Activated T-cell treated with anti-CD3 and anti-CD28 coated beads, Interleukin-2, amount 50 U/mL, for 72 hours (primary cell): Measurements from ENCODE around the gene SECISBP2. TPM values are rescaled to one million over a fixed set of nuclear protein-coding genes. Genes with fewer than 3 reads are reported as not detected.
"Not testable (repeated sequence)": the region's sequence is repeated elsewhere in the genome, so short reads cannot be mapped to it uniquely, and the experiment has no call there.

Source experiments
- ATAC-seq, 2 donors: fragments of 150-1000 bp; cut with Tn5 transposase; replicated peaks in 1 of 2; 2 replicates each; pipeline ENCODE4 v1.10.0; 2021; ENCODE audit warnings: moderate library complexity in 2 of 2, mild to moderate bottlenecking in 1 of 2
- DNase-seq, 2 donors: peaks; one replicate each; pipeline ENCODE4 v3.0.0; 2021 to 2022; ENCODE audit warnings: mixed read lengths in 1 of 2
- H3K27ac Mint-ChIP-seq: one replicate; pipeline ENCODE4 v1.8.0; 2022; ENCODE audit warnings: mild to moderate bottlenecking, moderate library complexity, mixed read lengths
- H3K27me3 Mint-ChIP-seq: one replicate; pipeline ENCODE4 v1.8.0; 2022; ENCODE audit warnings: low read depth, mixed read lengths
- H3K36me3 Mint-ChIP-seq, 2 donors: one replicate each; pipeline ENCODE4 v1.8.0; 2022; ENCODE audit warnings: mixed read lengths in 2 of 2, mild to moderate bottlenecking in 1 of 2; ENCODE audit not compliant: insufficient read depth in 2 of 2
- H3K4me1 Mint-ChIP-seq: one replicate; pipeline ENCODE4 v1.8.0; 2022; ENCODE audit warnings: low read depth, mixed read lengths
- H3K4me3 Mint-ChIP-seq, 2 donors: one replicate each; pipeline ENCODE4 v1.8.0; 2022; ENCODE audit warnings: mild to moderate bottlenecking in 2 of 2, mixed read lengths in 2 of 2, moderate library complexity in 2 of 2
- H3K9me3 Mint-ChIP-seq, 2 donors: one replicate each; pipeline ENCODE4 v1.8.0; 2022; ENCODE audit warnings: mixed read lengths in 2 of 2
- total RNA-seq, 2 donors: library from RNA; stranded (reverse); gene quantifications; one replicate each; pipeline ENCODE4 v1.2.3, GENCODE V29; 2022

SECISBP2 gene
- total RNA-seq, 2 donors from 2014 or later: 41.6 to 47.0 TPM

DNA sequence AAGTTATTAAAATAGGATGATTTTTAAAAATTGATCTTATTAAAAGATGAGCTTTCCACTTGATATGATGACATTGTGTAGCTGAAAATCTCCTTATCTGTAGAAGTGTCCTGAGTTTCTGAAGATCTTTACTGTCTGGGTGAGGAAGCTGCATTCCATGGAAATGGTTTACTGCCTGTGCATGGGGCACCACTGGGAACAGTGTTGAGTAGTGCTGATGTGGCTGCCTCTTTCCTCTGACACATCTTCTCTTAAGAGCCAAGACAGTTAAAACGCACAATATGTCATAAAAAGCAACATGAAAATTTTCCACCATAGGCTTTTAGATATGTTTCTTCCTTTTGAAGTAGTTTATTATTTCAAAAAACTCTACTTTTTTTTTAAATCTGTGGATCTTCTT lies 24.6 kb downstream of the SECISBP2 start:
- peaks cover 13 to 68% of the 10 kb centered on the region in 2 donors for H3K36me3 Mint-ChIP-seq
- no peaks in the 10 kb centered on the region for H3K27me3 Mint-ChIP-seq
- H3K4me1 Mint-ChIP-seq: peaks cover 69% of the 10 kb centered on the region
- ATAC-seq (no peak), DNase-seq (no peak)
- no peak overlapping the region for H3K4me3 Mint-ChIP-seq
- no peak overlapping the region for H3K27ac Mint-ChIP-seq
- peaks cover 0 to 3% of the 10 kb centered on the region in 2 donors for H3K9me3 Mint-ChIP-seq

DNA sequence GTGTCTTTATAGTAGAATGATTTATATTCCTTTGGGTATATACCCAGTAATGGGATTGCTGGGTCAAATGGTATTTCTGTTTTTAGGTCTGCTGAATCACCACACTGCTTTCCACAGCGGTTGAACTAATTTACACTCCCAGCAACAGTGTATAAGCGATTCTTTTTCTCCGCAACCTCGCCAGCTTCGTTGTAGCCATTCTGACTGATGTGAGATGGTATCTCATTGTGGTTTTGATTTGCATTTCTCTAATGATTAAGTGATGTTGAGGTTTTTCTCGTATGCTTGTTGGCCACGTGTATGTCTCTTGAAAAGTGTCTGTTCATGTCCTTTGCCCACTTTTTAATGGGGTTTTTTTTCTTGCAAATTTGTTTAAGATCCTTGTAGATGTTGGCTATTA lies 25.5 kb downstream of the SECISBP2 start:
- H3K4me1 Mint-ChIP-seq: peaks cover 62% of the 10 kb centered on the region
- peak in 1 of 2 donors; percentile 26 for ATAC-seq
- H3K27ac Mint-ChIP-seq, H3K4me3 Mint-ChIP-seq, DNase-seq, H3K27me3 Mint-ChIP-seq, H3K9me3 Mint-ChIP-seq: not testable (repeated sequence)
- peaks cover 17 to 65% of the 10 kb centered on the region in 2 donors for H3K36me3 Mint-ChIP-seq

- peaks cover 46% of the 10 kb centered on the region for H3K4me1 Mint-ChIP-seq
- H3K27me3 Mint-ChIP-seq: no peaks in the 10 kb centered on the region
- peaks cover 0 to 3% of the 10 kb centered on the region in 2 donors for H3K9me3 Mint-ChIP-seq
- DNase-seq (no peak), ATAC-seq (peak; percentile 51 to 57)
- peak overlapping the region; percentile 23 for H3K27ac Mint-ChIP-seq
- H3K36me3 Mint-ChIP-seq: peaks cover 19 to 58% of the 10 kb centered on the region in 2 donors
- H3K4me3 Mint-ChIP-seq: no peak overlapping the region
These were observed 27.2 kb downstream of the SECISBP2 start for GRCh38 chr9:89345476-89345875.

GRCh38 chr9:89346696-89347095 lies 28.4 kb downstream of the SECISBP2 start:
- DNase-seq (no peak), ATAC-seq (no peak)
- H3K36me3 Mint-ChIP-seq: peaks cover 20 to 55% of the 10 kb centered on the region in 2 donors
- H3K4me3 Mint-ChIP-seq: no peak overlapping the region
- H3K9me3 Mint-ChIP-seq: peaks cover 0 to 3% of the 10 kb centered on the region in 2 donors
- H3K27ac Mint-ChIP-seq: no peak overlapping the region
- peaks cover 44% of the 10 kb centered on the region for H3K4me1 Mint-ChIP-seq
- H3K27me3 Mint-ChIP-seq: no peaks in the 10 kb centered on the region

DNA sequence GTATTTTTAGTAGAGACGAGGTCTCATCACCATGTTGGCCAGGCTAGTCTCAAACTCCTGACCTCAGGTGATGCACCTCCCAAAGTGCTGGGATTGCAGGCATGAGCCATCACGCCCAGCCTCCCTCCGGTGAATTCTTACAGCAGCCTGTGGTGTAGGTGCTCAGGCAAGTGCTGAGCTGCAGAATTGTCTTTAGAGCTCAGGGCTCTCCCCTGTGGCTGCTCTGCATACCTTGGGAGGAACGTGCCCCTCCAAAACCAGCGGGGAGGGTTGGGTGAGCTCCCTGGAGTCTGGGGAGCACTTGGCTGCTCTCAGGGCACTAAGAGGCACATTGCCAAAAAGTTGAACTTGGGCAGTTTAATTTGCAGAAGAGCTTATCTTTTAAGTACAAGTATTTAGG lies 29.4 kb downstream of the SECISBP2 start:
- Mint-ChIP-seq H3K27me3 (no peaks in the 10 kb centered on the region), H3K9me3 (peaks cover 0 to 3% of the 10 kb centered on the region in 2 donors), H3K27ac (no peak overlapping the region), H3K36me3 (peaks cover 17 to 52% of the 10 kb centered on the region in 2 donors), H3K4me1 (peaks cover 44% of the 10 kb centered on the region), H3K4me3 (no peak overlapping the region)
- DNase-seq: no peak
- ATAC-seq: no peak

GRCh38 chr9:89349607-89350006 lies 31.3 kb downstream of the SECISBP2 start:
- H3K36me3 Mint-ChIP-seq: peaks cover 14 to 45% of the 10 kb centered on the region in 2 donors
- H3K27me3 Mint-ChIP-seq: no peaks in the 10 kb centered on the region
- no peaks in the 10 kb centered on the region for H3K9me3 Mint-ChIP-seq
- ATAC-seq (no peak), DNase-seq (no peak)
- no peak overlapping the region for H3K4me3 Mint-ChIP-seq
- peaks cover 31% of the 10 kb centered on the region for H3K4me1 Mint-ChIP-seq
- H3K27ac Mint-ChIP-seq: no peak overlapping the region

DNA sequence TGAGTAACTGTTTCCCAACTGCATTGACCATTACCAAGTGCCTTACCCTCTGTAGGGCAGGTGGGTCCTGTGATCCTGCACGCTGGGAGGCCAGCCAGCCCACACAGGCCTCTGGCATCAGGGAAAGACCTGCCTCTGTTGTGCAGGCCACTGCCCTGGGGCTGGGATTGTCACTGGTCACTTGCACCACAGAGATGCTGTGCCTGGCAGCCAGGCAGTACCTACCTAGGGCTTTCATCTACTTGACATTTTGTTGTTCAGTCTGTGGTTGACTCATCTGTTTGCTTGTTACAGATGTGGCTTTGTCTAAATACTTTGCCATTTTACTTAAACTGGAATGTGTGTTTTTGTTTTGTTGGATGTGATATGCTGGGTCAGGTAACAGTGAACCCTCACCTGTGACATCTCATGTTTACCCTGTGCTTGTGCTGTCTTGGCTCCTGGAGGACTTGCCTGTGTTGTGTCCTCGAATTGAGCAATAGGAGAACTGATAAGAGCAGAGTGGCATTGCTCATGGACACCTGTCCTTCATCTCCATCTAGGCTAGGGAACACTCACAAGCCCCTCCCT lies 32.8 kb downstream of the SECISBP2 start:
- no peaks in the 10 kb centered on the region for H3K27me3 Mint-ChIP-seq
- H3K4me1 Mint-ChIP-seq: peaks cover 22% of the 10 kb centered on the region
- no peak overlapping the region for H3K4me3 Mint-ChIP-seq
- ATAC-seq (no peak), DNase-seq (no peak)
- H3K9me3 Mint-ChIP-seq: no peaks in the 10 kb centered on the region
- peaks cover 8 to 34% of the 10 kb centered on the region in 2 donors for H3K36me3 Mint-ChIP-seq
- H3K27ac Mint-ChIP-seq: peak overlapping the region; percentile 20

GRCh38 chr9:89351584-89352300 lies 33.4 kb downstream of the SECISBP2 start:
- no peak overlapping the region for H3K4me3 Mint-ChIP-seq
- peaks cover 28% of the 10 kb centered on the region for H3K4me1 Mint-ChIP-seq
- H3K36me3 Mint-ChIP-seq: peaks cover 8 to 29% of the 10 kb centered on the region in 2 donors
- DNase-seq: no peak
- H3K27me3 Mint-ChIP-seq: no peaks in the 10 kb centered on the region
- ATAC-seq: no peak
- H3K27ac Mint-ChIP-seq: peak overlapping the region; percentile 96
- H3K9me3 Mint-ChIP-seq: no peaks in the 10 kb centered on the region

DNA sequence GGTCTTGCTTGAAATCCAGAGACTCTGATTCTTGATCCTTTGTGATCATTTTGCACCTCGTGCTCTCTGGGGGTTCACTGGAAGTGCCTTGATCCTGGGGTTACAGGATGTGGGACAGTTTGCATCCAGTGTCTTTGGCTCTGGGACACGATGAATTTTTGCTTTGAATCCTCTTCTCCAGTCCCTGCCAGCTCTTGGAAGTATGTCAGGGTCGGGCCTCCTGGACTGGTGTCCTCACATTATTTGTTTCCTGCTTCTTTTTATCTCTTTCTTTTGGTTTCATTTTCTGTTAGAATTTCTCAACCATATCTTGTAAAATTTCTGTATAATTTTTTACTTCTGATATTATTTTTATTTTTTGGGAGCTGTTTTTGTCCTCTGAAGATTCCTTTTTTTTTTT lies 34.2 kb downstream of the SECISBP2 start:
- Mint-ChIP-seq H3K4me3 (peak overlapping the region in 1 of 2 donors; percentile 60), H3K9me3 (no peaks in the 10 kb centered on the region), H3K4me1 (peaks cover 32% of the 10 kb centered on the region), H3K27me3 (no peaks in the 10 kb centered on the region), H3K36me3 (peaks cover 8 to 27% of the 10 kb centered on the region in 2 donors), H3K27ac (peak overlapping the region; percentile 96)
- ATAC-seq (no peak), DNase-seq (no peak)

- no peak for DNase-seq
These were observed 34.8 kb downstream of the SECISBP2 start for GRCh38 chr9:89352874-89353649.

GRCh38 chr9:89353989-89354388 lies 35.7 kb downstream of the SECISBP2 start:
- H3K9me3 Mint-ChIP-seq: no peaks in the 10 kb centered on the region
- peaks cover 4 to 28% of the 10 kb centered on the region in 2 donors for H3K36me3 Mint-ChIP-seq
- no peak for DNase-seq
- H3K27ac Mint-ChIP-seq: no peak overlapping the region
- H3K4me1 Mint-ChIP-seq: peaks cover 36% of the 10 kb centered on the region
- no peak overlapping the region for H3K4me3 Mint-ChIP-seq
- no peaks in the 10 kb centered on the region for H3K27me3 Mint-ChIP-seq
- ATAC-seq: no peak

More at GRCh38 chr9:89352874-89353649, 34.8 kb downstream of the SECISBP2 start:
- H3K27me3 Mint-ChIP-seq: no peaks in the 10 kb centered on the region
- H3K27ac Mint-ChIP-seq: peak overlapping the region; percentile 96
- H3K4me3 Mint-ChIP-seq: no peak overlapping the region
- no peaks in the 10 kb centered on the region for H3K9me3 Mint-ChIP-seq
- no peak for ATAC-seq
- peaks cover 36% of the 10 kb centered on the region for H3K4me1 Mint-ChIP-seq
- peaks cover 8 to 27% of the 10 kb centered on the region in 2 donors for H3K36me3 Mint-ChIP-seq

GRCh38 chr9:89354471-89354870 lies 36.2 kb downstream of the SECISBP2 start:
- Mint-ChIP-seq H3K4me3 (no peak overlapping the region), H3K27me3 (no peaks in the 10 kb centered on the region), H3K36me3 (peaks cover 4 to 28% of the 10 kb centered on the region in 2 donors), H3K9me3 (no peaks in the 10 kb centered on the region), H3K4me1 (peaks cover 36% of the 10 kb centered on the region), H3K27ac (no peak overlapping the region)
- DNase-seq: no peak
- no peak for ATAC-seq

DNA sequence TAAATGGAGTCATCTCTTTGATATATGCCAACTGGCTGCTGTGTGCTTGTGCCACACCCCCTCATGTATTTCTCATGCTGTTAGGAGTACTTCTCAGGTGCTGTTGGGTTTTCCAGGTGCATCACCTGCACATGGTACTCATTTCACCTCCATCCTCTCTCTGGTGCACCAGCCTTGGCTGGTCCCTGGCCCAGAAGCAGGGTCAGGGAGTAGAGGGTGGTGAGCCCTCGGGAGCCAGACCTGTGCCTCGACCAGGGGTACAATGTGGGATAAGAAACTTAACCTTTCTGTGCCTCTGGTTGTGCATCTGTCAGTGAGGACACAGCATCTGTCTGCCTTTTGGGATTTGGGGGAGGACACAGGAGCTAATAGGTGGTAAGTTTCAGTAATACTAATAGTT lies 38.5 kb downstream of the SECISBP2 start:
- no peak overlapping the region for H3K27ac Mint-ChIP-seq

More for the DNA sequence above, 38.5 kb downstream of the SECISBP2 start:
- Mint-ChIP-seq H3K4me1 (peaks cover 31% of the 10 kb centered on the region), H3K9me3 (no peaks in the 10 kb centered on the region), H3K36me3 (peaks cover 10 to 40% of the 10 kb centered on the region in 2 donors), H3K4me3 (no peak overlapping the region), H3K27me3 (no peaks in the 10 kb centered on the region)
- ATAC-seq (no peak), DNase-seq (no peak)
